Smooth muscle cell (in vitro differentiated cells): ENCODE results near the gene CMIP. TPM values are rescaled to one million over a fixed set of nuclear protein-coding genes. Genes with fewer than 3 reads are reported as not detected.

ENCODE experiments used
- DNase-seq: peaks from one replicate; lab custom pipeline; 2025; ENCODE audit not compliant: unreplicated experiment; lab: John Stamatoyannopoulos, UW
- H2AFZ ChIP-seq: fragments of 200-600 bp; sonication (generic); 2 replicates; pipeline ENCODE4 v1.6.0; 2016; ENCODE audit warnings: antibody characterized with exemption, low read depth, mild to moderate bottlenecking
- H3F3A ChIP-seq: fragments of 200-600 bp; sonication (generic); 2 replicates; pipeline ENCODE4 v1.6.0; 2017; ENCODE audit warnings: antibody characterized with exemption, low read depth
- H3K27ac ChIP-seq: fragments of 200-600 bp; sonication (generic); 2 replicates; pipeline ENCODE4 v1.5.1; 2016; ENCODE audit warnings: low read depth, mild to moderate bottlenecking
- H3K27me3 ChIP-seq: fragments of 200-600 bp; sonication (generic); 2 replicates; pipeline ENCODE4 v1.6.1; 2016; ENCODE audit warnings: low read depth, mild to moderate bottlenecking
- H3K36me3 ChIP-seq: fragments of 200-600 bp; sonication (generic); 2 replicates; pipeline ENCODE4 v1.5.1; 2016; ENCODE audit warnings: low read depth
- H3K4me1 ChIP-seq: fragments of 200-600 bp; sonication (generic); 2 replicates; pipeline ENCODE4 v1.5.1; 2016; ENCODE audit warnings: low read depth
- H3K4me2 ChIP-seq: fragments of 200-600 bp; sonication (generic); 2 replicates; pipeline ENCODE4 v1.6.0; 2016; ENCODE audit warnings: mild to moderate bottlenecking
- H3K4me3 ChIP-seq: fragments of 200-600 bp; sonication (generic); 2 replicates; pipeline ENCODE4 v1.5.1; 2016; ENCODE audit warnings: mild to moderate bottlenecking
- H3K79me2 ChIP-seq: fragments of 200-600 bp; sonication (generic); 2 replicates; pipeline ENCODE4 v1.6.0; 2016; ENCODE audit warnings: low read depth, mild to moderate bottlenecking
- H3K9ac ChIP-seq: fragments of 200-600 bp; sonication (generic); 2 replicates; pipeline ENCODE4 v1.6.0; 2016; ENCODE audit warnings: low read depth
- H3K9me3 ChIP-seq: fragments of 200-600 bp; sonication (generic); replicated peaks from 2 replicates; pipeline ENCODE4 v1.5.1; 2016; ENCODE audit warnings: low read depth
- H4K20me1 ChIP-seq: fragments of 200-600 bp; sonication (generic); 2 replicates; pipeline ENCODE4 v1.6.0; 2016; ENCODE audit warnings: low read depth
- WGBS: methylation state at CpG from one replicate; pipeline ENCODE4 v1.1.7; 2016; ENCODE audit warnings: low lambda C conversion rate; 5-methylcytosine and 5-hydroxymethylcytosine counted together
- polyA plus RNA-seq: library from polyadenylated mRNA; unstranded; fragments of >200 nt; fragmentation: Nextera tagmentation; extraction: Ambion mirVana; gene quantifications from 2 replicates; pipeline ENCODE4 v1.2.1, GENCODE V29; 2016
- total RNA-seq: library from RNA; depleted of rRNA; stranded (reverse); fragments of >200 nt; gene quantifications from 2 replicates; pipeline ENCODE4 v1.2.3, GENCODE V29; 2014
- TF ChIP-seq, protein P1 (sequence below): fragments of 200-600 bp; sonication (generic); IDR thresholded peaks from 2 replicates; pipeline ENCODE4 v1.5.1; 2017; ENCODE audit warnings: borderline replicate concordance, mild to moderate bottlenecking, antibody characterized with exemption; ENCODE audit not compliant: insufficient read depth, poor library complexity, severe bottlenecking

The CMIP gene
- total and polyA plus RNA-seq, 2 experiments from 2014 or later, result 2.5 to 44.5 TPM

DNA sequence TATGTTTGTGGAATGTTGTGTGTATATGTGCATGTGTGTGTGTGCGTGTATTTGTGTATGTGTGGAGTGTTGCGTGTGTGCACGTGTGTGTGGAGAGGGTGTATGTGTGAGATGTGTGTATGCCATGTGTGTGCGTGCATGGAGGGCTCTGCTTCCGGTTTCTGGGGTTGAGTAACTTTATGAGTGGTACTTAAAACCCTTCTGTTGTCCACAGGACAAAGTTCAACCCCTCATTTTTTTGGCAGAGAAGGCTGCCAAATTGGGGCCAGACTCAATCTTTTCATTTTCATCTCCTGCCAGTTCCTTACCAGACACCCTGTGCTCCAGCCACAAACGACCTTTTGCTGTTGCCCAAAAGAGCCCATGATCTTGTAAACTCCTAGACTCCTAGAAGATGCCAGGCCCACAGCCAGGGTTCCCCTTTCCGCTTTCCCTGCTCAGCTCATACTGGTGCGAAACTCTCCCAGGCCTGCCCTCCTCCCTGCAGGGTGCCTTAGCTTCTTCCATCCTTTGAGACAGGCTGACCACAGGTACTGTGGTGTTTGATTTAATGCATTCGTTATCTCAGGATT, 100.2 kb downstream of the CMIP start:
- no peaks in the 10 kb centered on the region for H3F3A ChIP-seq
- no peak overlapping the region for H3K4me2 ChIP-seq
- H4K20me1 ChIP-seq, result peaks cover 83% of the 10 kb centered on the region
- TF ChIP-seq, protein P1, sequence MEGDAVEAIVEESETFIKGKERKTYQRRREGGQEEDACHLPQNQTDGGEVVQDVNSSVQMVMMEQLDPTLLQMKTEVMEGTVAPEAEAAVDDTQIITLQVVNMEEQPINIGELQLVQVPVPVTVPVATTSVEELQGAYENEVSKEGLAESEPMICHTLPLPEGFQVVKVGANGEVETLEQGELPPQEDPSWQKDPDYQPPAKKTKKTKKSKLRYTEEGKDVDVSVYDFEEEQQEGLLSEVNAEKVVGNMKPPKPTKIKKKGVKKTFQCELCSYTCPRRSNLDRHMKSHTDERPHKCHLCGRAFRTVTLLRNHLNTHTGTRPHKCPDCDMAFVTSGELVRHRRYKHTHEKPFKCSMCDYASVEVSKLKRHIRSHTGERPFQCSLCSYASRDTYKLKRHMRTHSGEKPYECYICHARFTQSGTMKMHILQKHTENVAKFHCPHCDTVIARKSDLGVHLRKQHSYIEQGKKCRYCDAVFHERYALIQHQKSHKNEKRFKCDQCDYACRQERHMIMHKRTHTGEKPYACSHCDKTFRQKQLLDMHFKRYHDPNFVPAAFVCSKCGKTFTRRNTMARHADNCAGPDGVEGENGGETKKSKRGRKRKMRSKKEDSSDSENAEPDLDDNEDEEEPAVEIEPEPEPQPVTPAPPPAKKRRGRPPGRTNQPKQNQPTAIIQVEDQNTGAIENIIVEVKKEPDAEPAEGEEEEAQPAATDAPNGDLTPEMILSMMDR, result no peak
- peaks cover 81% of the 10 kb centered on the region for H3K79me2 ChIP-seq
- H3K4me1 ChIP-seq, result no peaks in the 10 kb centered on the region
- no peaks in the 10 kb centered on the region for H3K9me3 ChIP-seq
- no peak overlapping the region for H3K4me3 ChIP-seq
- H3K36me3 ChIP-seq, result no peaks in the 10 kb centered on the region
- no peak overlapping the region for H3K27ac ChIP-seq
- no peak overlapping the region for H2AFZ ChIP-seq
- H3K9ac ChIP-seq, result no peak overlapping the region
- DNase-seq, result no peak
- WGBS, result 94% methylated on average over 8 of the region's 9 CpGs
- no peaks in the 10 kb centered on the region for H3K27me3 ChIP-seq

DNA sequence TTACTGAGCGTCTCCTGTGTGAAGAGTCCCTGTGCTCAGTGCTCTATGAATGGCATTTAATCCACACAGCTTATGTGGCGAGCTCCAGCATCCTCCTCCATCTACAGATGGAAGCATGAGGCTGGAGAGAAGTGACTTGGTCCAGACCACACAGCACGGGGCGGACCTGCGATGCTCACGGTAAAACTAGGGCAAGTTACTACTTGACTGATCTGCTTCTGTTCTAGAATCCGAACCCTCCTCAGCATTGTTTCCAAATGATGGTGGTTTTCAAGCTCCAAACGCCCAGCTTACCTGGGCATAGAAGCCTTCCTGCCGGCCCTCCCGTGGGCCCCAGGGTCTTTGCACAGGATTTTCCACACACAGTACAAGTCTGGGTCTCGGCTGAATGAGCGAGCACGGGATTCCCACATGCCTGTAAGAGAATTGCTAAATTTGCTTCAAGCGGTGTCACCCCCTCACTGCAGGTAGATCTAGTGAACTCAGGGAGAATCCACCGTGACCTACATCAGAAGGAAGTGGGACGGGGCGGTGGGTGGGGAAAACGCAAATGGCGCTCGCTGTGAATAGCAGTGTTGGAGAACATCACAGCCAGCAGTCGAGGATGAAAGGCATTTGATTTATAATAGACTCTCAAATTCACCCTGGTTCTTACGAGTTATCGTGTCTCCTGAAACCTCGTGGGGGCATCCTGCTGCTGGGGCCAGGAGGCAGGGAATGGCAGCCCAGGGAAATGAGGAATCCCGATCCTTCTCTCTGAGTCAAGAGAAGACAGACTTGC, 101.1 kb downstream of the CMIP start:
- peaks cover 82% of the 10 kb centered on the region for H3K79me2 ChIP-seq
- WGBS, result 81% methylated on average over 25 of the region's 25 CpGs
- H2AFZ ChIP-seq, result no peak overlapping the region
- no peak overlapping the region for H3K9ac ChIP-seq
- H3K4me3 ChIP-seq, result no peak overlapping the region
- H4K20me1 ChIP-seq, result peaks cover 76% of the 10 kb centered on the region
- no peaks in the 10 kb centered on the region for H3K27me3 ChIP-seq
- no peak overlapping the region for H3K27ac ChIP-seq
- no peaks in the 10 kb centered on the region for H3K36me3 ChIP-seq
- H3K4me1 ChIP-seq, result no peaks in the 10 kb centered on the region
- TF ChIP-seq, protein P1, result no peak
- no peak overlapping the region for H3K4me2 ChIP-seq
- no peaks in the 10 kb centered on the region for H3F3A ChIP-seq
- no peaks in the 10 kb centered on the region for H3K9me3 ChIP-seq
- DNase-seq, result no peak

DNA sequence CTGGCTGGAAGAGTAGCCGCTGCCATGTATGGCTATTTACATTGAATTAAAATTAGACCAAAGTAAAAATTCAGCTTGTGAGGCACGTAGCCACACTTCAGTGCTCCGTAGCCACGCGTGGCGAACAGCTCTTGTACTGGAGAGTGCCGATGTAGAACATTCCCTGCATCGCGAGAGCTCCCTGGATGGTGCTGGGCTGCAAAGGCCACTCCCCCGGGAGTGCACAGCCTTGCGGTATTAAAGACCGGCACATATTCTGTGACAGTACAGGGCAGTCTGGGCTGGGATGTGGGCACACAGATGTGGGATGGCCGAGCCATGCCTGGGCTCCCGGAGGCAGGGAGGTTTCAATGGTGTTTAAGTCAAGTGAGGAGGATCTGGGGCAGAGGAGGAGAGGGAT, 102.2 kb downstream of the CMIP start:
- Histone ChIP-seq H3K79me2 (peaks cover 72% of the 10 kb centered on the region), H3K36me3 (no peaks in the 10 kb centered on the region), H3F3A (no peaks in the 10 kb centered on the region), H3K27ac (no peak overlapping the region), H2AFZ (no peak overlapping the region), H3K9ac (no peak overlapping the region), H3K27me3 (no peaks in the 10 kb centered on the region), H3K4me2 (no peak overlapping the region), H4K20me1 (peaks cover 68% of the 10 kb centered on the region), H3K4me1 (peaks cover 2% of the 10 kb centered on the region), H3K4me3 (no peak overlapping the region), H3K9me3 (no peaks in the 10 kb centered on the region)
- 94% methylated on average over 14 of the region's 14 CpGs for WGBS
- TF ChIP-seq, protein P1, result no peak
- no peak for DNase-seq
